ENCODE data around the gene HDAC1. TPM values are rescaled to one million over a fixed set of nuclear protein-coding genes. Genes with fewer than 3 reads are reported as not detected.
"Not testable (repeated sequence)": the region's sequence is repeated elsewhere in the genome, so short reads cannot be mapped to it uniquely, and the experiment has no call there.

The HDAC1 gene
- total and polyA plus RNA-seq, 8 donors: 27.0 to 77.9 (median 31.3) TPM

DNA sequence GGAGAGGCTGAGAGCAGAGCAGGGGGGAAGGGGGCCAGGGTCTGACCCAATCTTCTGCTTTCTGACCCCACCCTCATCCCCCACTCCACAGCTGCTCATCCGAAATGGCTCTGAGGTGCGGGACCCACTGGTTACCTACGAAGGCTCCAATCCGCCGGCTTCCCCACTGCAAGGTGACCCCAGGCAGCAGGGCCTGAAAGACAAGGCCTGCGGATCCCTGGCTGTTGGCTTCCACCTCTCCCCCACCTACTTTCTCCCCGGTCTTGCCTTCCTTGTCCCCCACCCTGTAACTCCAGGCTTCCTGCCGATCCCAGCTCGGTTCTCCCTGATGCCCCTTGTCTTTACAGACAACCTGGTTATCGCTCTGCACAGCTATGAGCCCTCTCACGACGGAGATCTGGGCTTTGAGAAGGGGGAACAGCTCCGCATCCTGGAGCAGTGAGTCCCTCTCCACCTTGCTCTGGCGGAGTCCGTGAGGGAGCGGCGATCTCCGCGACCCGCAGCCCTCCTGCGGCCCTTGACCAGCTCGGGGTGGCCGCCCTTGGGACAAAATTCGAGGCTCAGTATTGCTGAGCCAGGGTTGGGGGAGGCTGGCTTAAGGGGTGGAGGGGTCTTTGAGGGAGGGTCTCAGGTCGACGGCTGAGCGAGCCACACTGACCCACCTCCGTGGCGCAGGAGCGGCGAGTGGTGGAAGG, 17.1 kb upstream of the HDAC1 start:
- H3K36me3 ChIP-seq: no peaks in the 10 kb centered on the region
- no peaks in the 10 kb centered on the region for H3K27me3 ChIP-seq
- no peaks in the 10 kb centered on the region for H3K9me3 ChIP-seq
- intact Hi-C loops (cut with DNase I): no loop called here
- no peak overlapping the region for H3K27ac ChIP-seq
- TF ChIP-seq CTCF (IDR thresholded peaks at IDR 0.05): no peak
- FAIRE-seq (no peak), ATAC-seq (no peak), DNase-seq (no peak)
- H3K4me1 ChIP-seq: no peaks in the 10 kb centered on the region
- H3K4me3 ChIP-seq: no peak overlapping the region
- WGBS, 2 donors: 81 to 84% methylated on average over 31 of the region's 31 CpGs

- 7 to 11% methylated on average over 36 to 41 of the region's 41 CpGs for WGBS, 2 donors
- ATAC-seq: peak in 3 of 4 donors; percentile 51 to 69 (median 53)
- FAIRE-seq: no peak
- H3K27ac ChIP-seq: no peak overlapping the region
- intact Hi-C loops (cut with DNase I): no loop called here
- H3K27me3 ChIP-seq: no peaks in the 10 kb centered on the region
- H3K9me3 ChIP-seq: no peaks in the 10 kb centered on the region
- peak overlapping the region in 1 of 4 donors; percentile 19 for H3K4me3 ChIP-seq
- no peaks in the 10 kb centered on the region for H3K36me3 ChIP-seq
- DNase-seq: peak in 2 of 6 donors; percentile 64 to 67
- no peak for TF ChIP-seq CTCF (IDR thresholded peaks at IDR 0.05)
- no peaks in the 10 kb centered on the region for H3K4me1 ChIP-seq
Measured at GRCh38 chr1:32275424-32275823, 16.5 kb upstream of the HDAC1 start.

GRCh38 chr1:32276032-32276782, 15.7 kb upstream of the HDAC1 start:
- intact Hi-C loops (cut with DNase I): no loop called here
- no peaks in the 10 kb centered on the region for H3K36me3 ChIP-seq
- H3K27ac ChIP-seq: no peak overlapping the region
- ATAC-seq (no peak), DNase-seq (peak in 1 of 6 donors; percentile 30), FAIRE-seq (no peak)
- 68 to 74% methylated on average over 30 of the region's 30 CpGs for WGBS, 2 donors
- no peak for TF ChIP-seq CTCF (IDR thresholded peaks at IDR 0.05)
- H3K9me3 ChIP-seq: no peaks in the 10 kb centered on the region
- no peak overlapping the region for H3K4me3 ChIP-seq
- no peaks in the 10 kb centered on the region for H3K27me3 ChIP-seq
- H3K4me1 ChIP-seq: no peaks in the 10 kb centered on the region

GRCh38 chr1:32284777-32285176, 7.1 kb upstream of the HDAC1 start:
- H3K36me3 ChIP-seq; intact Hi-C loops (cut with DNase I); DNase-seq; H3K4me3 ChIP-seq; H3K27me3 ChIP-seq; ATAC-seq; H3K27ac ChIP-seq; H3K4me1 ChIP-seq; H3K9me3 ChIP-seq; FAIRE-seq: not testable (repeated sequence)
- WGBS, 2 donors: 83% methylated on average over 8 of the region's 8 CpGs

DNA sequence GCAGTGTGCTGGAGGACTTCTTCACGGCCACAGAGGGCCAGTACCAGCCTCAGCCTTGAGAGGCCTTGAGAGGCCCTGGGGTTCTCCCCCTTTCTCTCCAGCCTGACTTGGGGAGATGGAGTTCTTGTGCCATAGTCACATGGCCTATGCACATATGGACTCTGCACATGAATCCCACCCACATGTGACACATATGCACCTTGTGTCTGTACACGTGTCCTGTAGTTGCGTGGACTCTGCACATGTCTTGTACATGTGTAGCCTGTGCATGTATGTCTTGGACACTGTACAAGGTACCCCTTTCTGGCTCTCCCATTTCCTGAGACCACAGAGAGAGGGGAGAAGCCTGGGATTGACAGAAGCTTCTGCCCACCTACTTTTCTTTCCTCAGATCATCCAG, 6.2 kb upstream of the HDAC1 start:
- no peak for ATAC-seq
- no peak overlapping the region for H3K27ac ChIP-seq
- H3K36me3 ChIP-seq: no peaks in the 10 kb centered on the region
- no peaks in the 10 kb centered on the region for H3K9me3 ChIP-seq
- H3K4me3 ChIP-seq: no peak overlapping the region
- 87 to 89% methylated on average over 3 of the region's 3 CpGs for WGBS, 2 donors
- H3K4me1 ChIP-seq: peaks cover 0 to 7% (median 0%) of the 10 kb centered on the region in 3 donors
- no peak for FAIRE-seq
- no peak for DNase-seq
- TF ChIP-seq CTCF (IDR thresholded peaks at IDR 0.05): no peak
- intact Hi-C loops (cut with DNase I): no loop called here
- H3K27me3 ChIP-seq: no peaks in the 10 kb centered on the region

Data from pancreas (tissue), 10 donors.